Endothelial cell of umbilical vein (primary cell): ENCODE measurements around the gene ABHD11. TPM values are rescaled to one million over a fixed set of nuclear protein-coding genes. Genes with fewer than 3 reads are reported as not detected.

Experiments
- BruUV-seq: library from RNA; stranded (reverse); fragments of 400-500 nt; replicated peaks from 2 replicates; lab custom pipeline; 2021; lab: Mats Ljungman, UMichigan
- CTCF ChIA-PET: fragments of 300-600, 350-600 bp; sonication (Branson Sonifier 250); formaldehyde crosslinking; loops from one replicate; lab custom pipeline; 2021; ENCODE audit warnings: antibody characterized with exemption, inconsistent platforms; lab: Charles Lee
- POLR2A ChIA-PET: fragments of 300-600, 350-600 bp; sonication (Branson Sonifier 250); formaldehyde crosslinking; loops from one replicate; lab custom pipeline; 2021; ENCODE audit warnings: antibody characterized with exemption, inconsistent platforms; lab: Charles Lee
- DNase-seq: peaks from one replicate; pipeline ENCODE4 v3.0.0-alpha.2; 2011; ENCODE audit warnings: low read depth, low spot score
- FAIRE-seq: peaks from 2 replicates; lab custom pipeline; 2011; peaks lifted over from hg19 to GRCh38; lab: Jason Lieb, UNC
- H2AFZ ChIP-seq: 2 replicates; pipeline ENCODE4 v1.6.0; 2012; ENCODE audit warnings: low read depth, low read length, control low read depth, inconsistent platforms
- H3K27ac ChIP-seq: 2 replicates; pipeline ENCODE4 v1.5.1; 2011; ENCODE audit warnings: low read depth, mild to moderate bottlenecking, control low read depth, low read length, moderate library complexity; ENCODE audit not compliant: insufficient read depth
- H3K27me3 ChIP-seq, 2 experiments: 2 replicates each; pipeline versions ENCODE4 v1.6.0 to v1.6.1; 2011; ENCODE audit warnings: low read length in 2 of 2, mixed read lengths in 1 of 2; ENCODE audit not compliant: control insufficient read depth in 2 of 2, insufficient read depth in 2 of 2
- H3K36me3 ChIP-seq, 2 experiments: 2 replicates in 1 of 2; 3 replicates in 1 of 2; pipeline ENCODE4 v1.5.1; 2011; ENCODE audit warnings: low read length in 2 of 2, mild to moderate bottlenecking in 1 of 2, moderate library complexity in 1 of 2; ENCODE audit not compliant: control insufficient read depth in 2 of 2, insufficient read depth in 2 of 2; ENCODE audit errors: extremely low read depth in 1 of 2
- H3K4me1 ChIP-seq: 3 replicates; pipeline ENCODE4 v1.5.1; 2011; ENCODE audit warnings: mild to moderate bottlenecking, low read length; ENCODE audit not compliant: control insufficient read depth, insufficient read depth; ENCODE audit errors: extremely low read depth
- H3K4me2 ChIP-seq: 2 replicates; pipeline ENCODE4 v1.6.1; 2011; ENCODE audit warnings: low read length, control low read depth, mixed read lengths; ENCODE audit not compliant: insufficient read depth
- H3K4me3 ChIP-seq, 3 experiments: fragments of 200-600 bp in 1 of 3; sonication (generic), shearing (Covaris generic) in 1 of 3; replicated peaks in 1 of 3; 2 replicates each; pipeline ENCODE4 v1.5.1; 2011 to 2016; ENCODE audit warnings: control low read depth in 3 of 3, low read length in 3 of 3, mild to moderate bottlenecking in 2 of 3, inconsistent platforms in 1 of 3, low read depth in 1 of 3, moderate library complexity in 1 of 3; ENCODE audit not compliant: insufficient read depth in 1 of 3
- H3K79me2 ChIP-seq: 2 replicates; pipeline ENCODE4 v1.6.0; 2012; ENCODE audit warnings: low read length, inconsistent platforms; ENCODE audit not compliant: control insufficient read depth, insufficient read depth
- H3K9ac ChIP-seq: replicated peaks from 2 replicates; pipeline ENCODE3; 2011; ENCODE audit warnings: low read length, control low read depth; ENCODE audit not compliant: insufficient read depth; ENCODE audit errors: extremely low read depth
- H3K9me1 ChIP-seq: replicated peaks from 3 replicates; pipeline ENCODE4 v1.6.0; 2011; ENCODE audit warnings: mild to moderate bottlenecking, low read length; ENCODE audit not compliant: control insufficient read depth, insufficient read depth; ENCODE audit errors: extremely low read depth
- H3K9me3 ChIP-seq: replicated peaks from 2 replicates; pipeline ENCODE4 v1.5.1; 2012; ENCODE audit warnings: low read length, inconsistent platforms; ENCODE audit not compliant: control insufficient read depth, insufficient read depth
- H4K20me1 ChIP-seq: replicated peaks from 2 replicates; pipeline ENCODE3; 2011; ENCODE audit warnings: mild to moderate bottlenecking, low read length; ENCODE audit not compliant: control insufficient read depth, insufficient read depth; ENCODE audit errors: extremely low read depth
- CTCF ChIP-seq, 2 donors: IDR thresholded peaks; 1 replicate in 1 of 2; 2 replicates in 1 of 2; pipeline ENCODE4 v1.5.1; 2011; ENCODE audit warnings: low read length in 2 of 2, mild to moderate bottlenecking in 2 of 2, moderate library complexity in 2 of 2, control low read depth in 1 of 2, inconsistent platforms in 1 of 2, low read depth in 1 of 2; ENCODE audit not compliant: insufficient read depth in 1 of 2; ENCODE audit errors: extremely low read depth in 1 of 2
- EZH2 ChIP-seq: IDR thresholded peaks from 2 replicates; pipeline ENCODE4 v1.6.1; 2012; ENCODE audit warnings: borderline replicate concordance, low read depth, mild to moderate bottlenecking, moderate library complexity, low read length, inconsistent platforms; ENCODE audit not compliant: severe bottlenecking
- FOS ChIP-seq: IDR thresholded peaks from 2 replicates; pipeline ENCODE4 v1.6.1; 2011; ENCODE audit warnings: mild to moderate bottlenecking, low read length, moderate library complexity, borderline replicate concordance; ENCODE audit not compliant: insufficient read depth
- GATA2 ChIP-seq: IDR thresholded peaks from 2 replicates; pipeline ENCODE4 v1.7.0; 2011; ENCODE audit warnings: low read depth, mild to moderate bottlenecking, moderate library complexity, mixed read lengths, low read length; ENCODE audit not compliant: insufficient read length, insufficient read depth
- JUN ChIP-seq: IDR thresholded peaks from 2 replicates; pipeline ENCODE4 v1.6.1; 2011; ENCODE audit warnings: borderline replicate concordance, low read depth; ENCODE audit not compliant: insufficient read length, insufficient read depth
- MAX ChIP-seq: IDR thresholded peaks from 2 replicates; pipeline ENCODE4 v1.6.1; 2011; ENCODE audit not compliant: insufficient read depth, insufficient read length
- MYC ChIP-seq: IDR thresholded peaks from one replicate; pipeline ENCODE4 v1.6.1; 2011; ENCODE audit warnings: mild to moderate bottlenecking, low read depth, low read length
- POLR2A ChIP-seq: IDR thresholded peaks from 2 replicates; pipeline ENCODE4 v1.6.1; 2012; ENCODE audit warnings: low read depth, mild to moderate bottlenecking, control low read depth, low read length
- POLR2AphosphoS5 ChIP-seq: IDR thresholded peaks from 2 replicates; pipeline ENCODE4 v1.6.1; 2012; ENCODE audit warnings: low read depth, mild to moderate bottlenecking, control low read depth, low read length, moderate library complexity; ENCODE audit not compliant: insufficient read depth
- dilution Hi-C: fragments of 300-500 bp; cut with MboI; formaldehyde crosslinking; loops from one replicate; pipeline ENCODE4 v1.15.0; 2019; ENCODE audit warnings: low sequenced_read_pairs; ENCODE audit not compliant: extremely low pct_ligation_motif_present
- intact Hi-C: fragments of 100-400 bp; cut with micrococcal nuclease; formaldehyde crosslinking; loops from one replicate; pipeline ENCODE4 v1.10.0; 2022
- polyA plus RNA-seq, 4 experiments: library from polyadenylated mRNA; depleted of rRNA in 3 of 4; stranded (reverse) in 3 of 4; unstranded in 1 of 4; fragments of >200 nt; gene quantifications; 2 replicates each; pipeline versions ENCODE4 v1.2.1 to v1.2.3, GENCODE V29; 2011 to 2012; ENCODE audit warnings: missing spikeins in 1 of 4
- total RNA-seq: library from RNA; stranded (reverse); gene quantifications from 2 replicates; pipeline ENCODE4 v1.2.3, GENCODE V29; 2021

Gene ABHD11
- total and polyA plus RNA-seq, 2 donors (not counting 3 experiments of a cell fraction or from before 2014, with no cell fraction given): 13.3 to 18.4 TPM

GRCh38 chr7:73770002-73770859, 31.6 kb upstream of the ABHD11 start, which contains the start of gene CLDN3:
CLDN3 (minus strand) TSS chr7:73770270; CDS start chr7:73770049, 221 bp downstream.
- no peak within 1 kb of the TSS for H3K27ac ChIP-seq
- H3K9me3 ChIP-seq: no peaks in the 10 kb centered on the region
- peak within 1 kb of the TSS; percentile 10 for H2AFZ ChIP-seq
- no peaks in the 10 kb centered on the region for H3K36me3 ChIP-seq
- H4K20me1 ChIP-seq: no peaks in the 10 kb centered on the region
- no peaks in the 10 kb centered on the region for H3K79me2 ChIP-seq
- no TSS peak for BruUV-seq
- ChIA-PET CTCF (interaction anchor here (0.9 kb wide), 1 partner anchor 36 kb away, joined by 3 read pairs; no protein-coding TSS in a partner anchor), POLR2A (no interaction called here)
- H3K9ac ChIP-seq: no peak within 1 kb of the TSS
- H3K9me1 ChIP-seq: no peaks in the 10 kb centered on the region
- H3K4me1 ChIP-seq: peaks cover 19% of the 10 kb centered on the region
- intact Hi-C loops: no loop called here
- DNase-seq (no peak), FAIRE-seq (peak; percentile 38)
- dilution Hi-C loops: no loop called here
- TF ChIP-seq FOS (no peak), MAX (no peak), CTCF (IDR thresholded peaks at IDR 0.05; ENCODE audit: extremely low read depth in 1 of 2, insufficient read depth in 1 of 2, low read depth in 1 of 2, low read length in 2 of 2) (no peak), EZH2 (no peak), GATA2 (no peak), POLR2A (no peak), MYC (no peak), POLR2AphosphoS5 (no peak), JUN (no peak)
- H3K4me3 ChIP-seq: peak within 1 kb of the TSS in 1 of 3 experiments; percentile 32
- peak within 1 kb of the TSS; percentile 23 for H3K4me2 ChIP-seq
- peaks cover 5% of the 10 kb centered on the region in 2 experiments for H3K27me3 ChIP-seq
